HepG2 (cell line): ENCODE results near the gene TROAP. TPM values are rescaled to one million over a fixed set of nuclear protein-coding genes. Genes with fewer than 3 reads are reported as not detected.

ENCODE experiments used
- GATA4 ChIP-seq: sonication (generic); IDR thresholded peaks from 2 replicates; pipeline ENCODE4 v1.6.1; 2016; ENCODE audit warnings: antibody characterized with exemption, low read depth, borderline replicate concordance
- KDM1A ChIP-seq: IDR thresholded peaks from 2 replicates; pipeline ENCODE4 v1.6.1; 2016; ENCODE audit warnings: missing compliant biosample characterization
- MIER3 ChIP-seq: IDR thresholded peaks from 2 replicates; pipeline ENCODE4 v1.6.1; 2016; ENCODE audit warnings: missing compliant biosample characterization, borderline replicate concordance
- MTERF4 ChIP-seq: sonication (generic); formaldehyde crosslinking; IDR thresholded peaks from 2 replicates; pipeline ENCODE4 v1.8.0; 2023; ENCODE audit warnings: mild to moderate bottlenecking, missing genetic modification reagents
- MXD3 ChIP-seq: IDR thresholded peaks from 2 replicates; pipeline ENCODE4 v1.6.1; 2016; ENCODE audit warnings: mild to moderate bottlenecking, missing biosample characterization, missing genetic modification reagents
- NFYC ChIP-seq: IDR thresholded peaks from 2 replicates; pipeline ENCODE4 v1.6.1; 2016; ENCODE audit warnings: missing genetic modification reagents, missing compliant biosample characterization
- POGK ChIP-seq: sonication (generic); formaldehyde crosslinking; conservative IDR thresholded peaks from 2 replicates; pipeline ENCODE4 v1.8.0; 2022; ENCODE audit warnings: mild to moderate bottlenecking, moderate library complexity, missing genetic modification reagents
- PREB ChIP-seq: sonication (generic); formaldehyde crosslinking; IDR thresholded peaks from 2 replicates; pipeline ENCODE4 v1.4.0; 2020; ENCODE audit warnings: missing genetic modification reagents
- REST ChIP-seq, 2 experiments: IDR thresholded peaks; 2 replicates each; pipeline ENCODE4 v1.6.1; 2011 to 2012; ENCODE audit warnings: low read length in 2 of 2, borderline replicate concordance in 1 of 2, low read depth in 1 of 2, mild to moderate bottlenecking in 1 of 2, moderate library complexity in 1 of 2
- SIN3B ChIP-seq: fragments of 150-350 bp; IDR thresholded peaks from 2 replicates; pipeline ENCODE4 v1.6.1; 2014; ENCODE audit warnings: low read length
- TBP ChIP-seq: sonication (generic); formaldehyde crosslinking; IDR thresholded peaks from 2 replicates; pipeline ENCODE4 v1.5.0; 2020; ENCODE audit warnings: missing genetic modification reagents
- ZKSCAN5 ChIP-seq: sonication (generic); formaldehyde crosslinking; IDR thresholded peaks from 2 replicates; pipeline ENCODE4 v1.5.1; 2020; ENCODE audit warnings: mild to moderate bottlenecking, missing genetic modification reagents
- ZNF605 ChIP-seq: sonication (generic); formaldehyde crosslinking; IDR thresholded peaks from 2 replicates; pipeline ENCODE4 v1.8.0; 2022; ENCODE audit warnings: mild to moderate bottlenecking, missing genetic modification reagents
- ZNF737 ChIP-seq: sonication (generic); formaldehyde crosslinking; IDR thresholded peaks from 2 replicates; pipeline ENCODE4 v1.5.0; 2020; ENCODE audit warnings: missing genetic modification reagents, mild to moderate bottlenecking, borderline replicate concordance
- ZNF800 ChIP-seq: sonication (generic); formaldehyde crosslinking; IDR thresholded peaks from 2 replicates; pipeline ENCODE4 v1.4.0; 2020; ENCODE audit warnings: missing genetic modification reagents
- ZNF883 ChIP-seq: sonication (generic); formaldehyde crosslinking; IDR thresholded peaks from 2 replicates; pipeline ENCODE4 v1.5.1; 2020; ENCODE audit warnings: mild to moderate bottlenecking, missing genetic modification reagents; ENCODE audit errors: not compliant biosample characterization
- polyA plus RNA-seq, 8 experiments: library from polyadenylated mRNA; depleted of rRNA in 3 of 8; stranded (reverse) in 7 of 8; unstranded in 1 of 8; fragments of >200 nt; fragmentation: Illumina TruSeq in 4 of 8; extraction: Trizol in 4 of 8; gene quantifications; 2 replicates each; pipeline versions ENCODE4 v1.2.1 to v1.2.3, GENCODE V29; 2011 to 2016; ENCODE audit warnings: low read depth in 4 of 8, missing spikeins in 1 of 8, mixed read lengths in 1 of 8; ENCODE audit not compliant: insufficient read depth in 1 of 8
- total RNA-seq, 5 experiments: library from RNA; depleted of rRNA; stranded (reverse); fragments of >200 nt; fragmentation: Illumina TruSeq; extraction: Trizol; gene quantifications; 2 replicates each; pipeline ENCODE4 v1.2.3, GENCODE V29; 2016; ENCODE audit warnings: low read depth in 1 of 5

Gene TROAP
- total and polyA plus RNA-seq, 2 of the 13 experiments (the other 11 are each of a cell fraction or from before 2014, with no cell fraction given) = 22.5 to 30.9 TPM

- no peak for TF ChIP-seq MTERF4 (CRISPR knock-in tag)
- TF ChIP-seq ZNF800 (CRISPR knock-in tag) = peak; percentile 74; the same call in 1 of the 2 replicates
- peak; percentile 37 for TF ChIP-seq NFYC (CRISPR knock-in tag)
- TF ChIP-seq KDM1A = no peak
- peak; percentile 70 for TF ChIP-seq ZNF605 (CRISPR knock-in tag)
- no peak for TF ChIP-seq SIN3B
- TF ChIP-seq ZKSCAN5 (CRISPR knock-in tag) = no peak
- TF ChIP-seq GATA4 = peak; percentile 58; the same call in 1 of the 2 replicates
- TF ChIP-seq REST (IDR thresholded peaks at IDR 0.05; ENCODE audit: borderline replicate concordance in 1 of 2, low read depth in 1 of 2, low read length in 2 of 2) = peak in 1 of 2 experiments; percentile 77; a peak in 2 of 4 replicates
- TF ChIP-seq ZNF737 (CRISPR knock-in tag) = no peak
- TF ChIP-seq MXD3 (CRISPR knock-in tag) = no peak
- TF ChIP-seq TBP (CRISPR knock-in tag) = no peak
- no peak for TF ChIP-seq ZNF883 (CRISPR knock-in tag)
- 0 out of 2 replicates have a peak, but pooled peaks have one; percentile 21 for TF ChIP-seq POGK
- no peak for TF ChIP-seq PREB (CRISPR knock-in tag)
- TF ChIP-seq MIER3 (CRISPR knock-in tag) = no peak; the same call in 1 of the 2 replicates
Observed at GRCh38 chr12:49347311-49348193, 24.5 kb downstream of the TROAP start (continued).
